Tibial nerve (tissue), 4 donors: ENCODE results near the gene NUP214. TPM values are rescaled to one million over a fixed set of nuclear protein-coding genes. Genes with fewer than 3 reads are reported as not detected.
A peak's percentile ranks its signal among the peaks of the same experiment; 100 is the strongest.
"Not testable (repeated sequence)": the region's sequence is repeated elsewhere in the genome, so short reads cannot be mapped to it uniquely, and the experiment has no call there.

Experiments
- DNase-seq, 2 donors: peaks; one replicate each; pipeline ENCODE4 v3.0.0-alpha.2; 2019; ENCODE audit warnings: low spot score in 2 of 2
- H3K27ac ChIP-seq, 4 donors: fragments of 200-600 bp; sonication (generic) in 3 of 4; one replicate each; pipeline ENCODE4 v1.5.1; 2017 to 2019; ENCODE audit warnings: mild to moderate bottlenecking in 1 of 4
- H3K27me3 ChIP-seq, 2 donors: fragments of 200-600 bp; sonication (generic) in 1 of 2; one replicate each; pipeline versions ENCODE4 v1.5.1 to v1.6.0; 2017 to 2019
- H3K36me3 ChIP-seq, 3 donors: fragments of 200-600 bp; sonication (generic); one replicate each; pipeline ENCODE4 v1.5.1; 2018 to 2019
- H3K4me1 ChIP-seq, 4 donors: fragments of 200-600 bp; sonication (generic) in 3 of 4; one replicate each; pipeline ENCODE4 v1.5.1; 2017 to 2019
- H3K4me3 ChIP-seq, 4 donors: fragments of 200-600 bp; sonication (generic) in 3 of 4; one replicate each; pipeline ENCODE4 v1.5.1; 2017 to 2019; ENCODE audit warnings: mild to moderate bottlenecking in 1 of 4, moderate library complexity in 1 of 4
- H3K9me3 ChIP-seq, 4 donors: fragments of 200-600 bp; sonication (generic) in 3 of 4; one replicate each; pipeline ENCODE4 v1.5.1; 2017 to 2019
- EP300 ChIP-seq, 2 donors: sonication (generic); formaldehyde crosslinking; IDR thresholded peaks; one replicate each; pipeline ENCODE4 v1.6.1; 2017; ENCODE audit warnings: antibody characterized with exemption in 2 of 2, mild to moderate bottlenecking in 1 of 2
- POLR2A ChIP-seq, 2 donors: fragments of 450-650 bp; IDR thresholded peaks; one replicate each; pipeline ENCODE4 v1.6.1; 2017; ENCODE audit warnings: antibody characterized with exemption in 2 of 2, mild to moderate bottlenecking in 2 of 2, moderate library complexity in 2 of 2
- WGBS, 2 donors: methylation state at CpG; one replicate each; pipeline ENCODE4 v1.1.5; 2018; 5-methylcytosine and 5-hydroxymethylcytosine counted together
- total RNA-seq, 4 donors: library from RNA; depleted of rRNA; stranded (reverse); fragments of >200 nt; gene quantifications; one replicate each; pipeline ENCODE4 v1.1.0, GENCODE V29; 2016
- TF ChIP-seq, protein P1 (sequence below), 5 experiments: fragments of 200-600 bp in 3 of 5; fragments of 450-650 bp in 2 of 5; sonication (generic) in 3 of 5; IDR thresholded peaks; one replicate each; pipeline ENCODE4 v1.5.1; 2016 to 2019; ENCODE audit warnings: antibody characterized with exemption in 5 of 5, mild to moderate bottlenecking in 3 of 5, moderate library complexity in 2 of 5

NUP214 gene
- total RNA-seq, 4 donors from 2014 or later = 39.8 to 94.2 (median 70.2) TPM

DNA sequence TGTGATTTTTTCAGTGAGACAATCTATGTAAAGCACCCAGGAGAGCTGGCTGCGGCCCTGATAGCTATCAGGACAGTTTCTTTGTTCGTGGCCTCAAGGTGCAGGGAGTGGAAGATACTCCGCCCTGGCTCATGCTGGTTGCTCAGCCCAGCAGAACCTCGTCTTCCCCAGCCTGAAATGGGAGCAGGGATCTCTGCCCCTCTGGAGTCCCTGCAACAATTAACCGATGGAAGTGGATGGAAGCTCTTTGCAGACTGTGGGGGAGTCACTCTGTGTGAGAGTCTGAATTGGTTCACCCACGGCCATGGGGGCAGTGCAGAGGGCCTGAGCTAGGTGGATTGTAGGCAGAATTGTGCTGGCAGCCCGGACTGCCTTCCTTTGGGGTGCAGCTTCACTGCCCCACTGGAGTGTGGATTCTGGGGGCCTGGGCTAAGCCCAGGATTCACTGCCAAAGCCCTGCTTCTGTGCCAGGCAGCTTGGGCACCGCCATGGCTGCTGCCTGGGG is 26.2 kb upstream of the NUP214 start:
- 75 to 82% methylated on average over 8 of the region's 8 CpGs for WGBS, 2 donors
- peak overlapping the region; percentile 56 to 93 (median 80) for H3K27ac ChIP-seq
- TF ChIP-seq EP300 (IDR thresholded peaks at IDR 0.05) (no peak), POLR2A (IDR thresholded peaks at IDR 0.05) (no peak)
- TF ChIP-seq, protein P1, sequence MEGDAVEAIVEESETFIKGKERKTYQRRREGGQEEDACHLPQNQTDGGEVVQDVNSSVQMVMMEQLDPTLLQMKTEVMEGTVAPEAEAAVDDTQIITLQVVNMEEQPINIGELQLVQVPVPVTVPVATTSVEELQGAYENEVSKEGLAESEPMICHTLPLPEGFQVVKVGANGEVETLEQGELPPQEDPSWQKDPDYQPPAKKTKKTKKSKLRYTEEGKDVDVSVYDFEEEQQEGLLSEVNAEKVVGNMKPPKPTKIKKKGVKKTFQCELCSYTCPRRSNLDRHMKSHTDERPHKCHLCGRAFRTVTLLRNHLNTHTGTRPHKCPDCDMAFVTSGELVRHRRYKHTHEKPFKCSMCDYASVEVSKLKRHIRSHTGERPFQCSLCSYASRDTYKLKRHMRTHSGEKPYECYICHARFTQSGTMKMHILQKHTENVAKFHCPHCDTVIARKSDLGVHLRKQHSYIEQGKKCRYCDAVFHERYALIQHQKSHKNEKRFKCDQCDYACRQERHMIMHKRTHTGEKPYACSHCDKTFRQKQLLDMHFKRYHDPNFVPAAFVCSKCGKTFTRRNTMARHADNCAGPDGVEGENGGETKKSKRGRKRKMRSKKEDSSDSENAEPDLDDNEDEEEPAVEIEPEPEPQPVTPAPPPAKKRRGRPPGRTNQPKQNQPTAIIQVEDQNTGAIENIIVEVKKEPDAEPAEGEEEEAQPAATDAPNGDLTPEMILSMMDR (IDR thresholded peaks at IDR 0.05) = no peak

GRCh38 chr9:131099845-131100244 is 25.5 kb upstream of the NUP214 start:
- H3K4me1 ChIP-seq = peaks cover 0 to 57% (median 4%) of the 10 kb centered on the region in 4 donors
- peaks cover 0 to 15% of the 10 kb centered on the region in 2 donors for H3K27me3 ChIP-seq
- not testable (repeated sequence) for H3K4me3 ChIP-seq, H3K9me3 ChIP-seq, DNase-seq, H3K36me3 ChIP-seq
- peak overlapping the region in 3 of 4 donors; percentile 48 to 93 (median 84) for H3K27ac ChIP-seq
- WGBS, 2 donors = 93 to 95% methylated on average over 8 of the region's 8 CpGs

More for the DNA sequence above, 26.2 kb upstream of the NUP214 start:
- H3K4me3 ChIP-seq = peak overlapping the region in 1 of 4 donors; percentile 65
- H3K4me1 ChIP-seq = peaks cover 0 to 57% (median 4%) of the 10 kb centered on the region in 4 donors
- H3K9me3 ChIP-seq = no peaks in the 10 kb centered on the region
- no peak for DNase-seq
- H3K27me3 ChIP-seq = peaks cover 0 to 22% of the 10 kb centered on the region in 2 donors
- H3K36me3 ChIP-seq = no peaks in the 10 kb centered on the region

DNA sequence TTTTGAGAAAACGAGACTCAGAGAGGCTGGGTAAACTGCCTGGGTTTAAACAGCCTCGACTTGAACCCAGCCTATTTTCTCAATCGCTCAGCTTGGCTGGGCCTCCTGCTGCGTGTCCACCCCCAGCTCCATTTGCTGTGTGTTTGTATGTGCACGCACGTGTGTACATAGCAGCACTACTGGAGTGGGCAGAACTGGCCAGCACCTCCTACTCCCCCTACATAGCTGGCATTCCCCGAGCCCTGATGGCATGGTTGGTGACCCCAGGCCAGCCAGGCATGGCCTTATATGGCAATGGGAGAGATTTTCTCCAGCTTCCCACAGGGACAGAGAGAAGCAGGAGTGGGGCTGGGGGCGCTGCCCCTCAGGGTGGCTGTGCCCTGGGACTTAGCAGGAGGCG is 24.9 kb upstream of the NUP214 start:
- no peak for TF ChIP-seq POLR2A (IDR thresholded peaks at IDR 0.05)
- TF ChIP-seq EP300 (IDR thresholded peaks at IDR 0.05) = peak in 1 of 2 donors; percentile 86
- peak overlapping the region in 3 of 4 donors; percentile 63 to 93 (median 84) for H3K27ac ChIP-seq
- no peaks in the 10 kb centered on the region for H3K9me3 ChIP-seq
- H3K4me3 ChIP-seq = no peak overlapping the region
- WGBS, 2 donors = 59 to 74% methylated on average over 8 to 9 of the region's 9 CpGs
- peaks cover 0 to 57% (median 4%) of the 10 kb centered on the region in 4 donors for H3K4me1 ChIP-seq
- peaks cover 0 to 9% of the 10 kb centered on the region in 2 donors for H3K27me3 ChIP-seq
- no peak for DNase-seq
- H3K36me3 ChIP-seq = no peaks in the 10 kb centered on the region

GRCh38 chr9:131101207-131101964 is 24.0 kb upstream of the NUP214 start:
- WGBS, 2 donors = 93 to 96% methylated on average over 10 to 11 of the region's 11 CpGs
- no peak overlapping the region for H3K4me3 ChIP-seq
- H3K27ac ChIP-seq = peak overlapping the region in 3 of 4 donors; percentile 63 to 93 (median 84)
- peaks cover 0 to 53% (median 4%) of the 10 kb centered on the region in 4 donors for H3K4me1 ChIP-seq
- no peaks in the 10 kb centered on the region for H3K9me3 ChIP-seq
- DNase-seq = no peak
- H3K36me3 ChIP-seq = no peaks in the 10 kb centered on the region
- TF ChIP-seq EP300 (IDR thresholded peaks at IDR 0.05) = no peak
- TF ChIP-seq, protein P1 (IDR thresholded peaks at IDR 0.05) = no peak
- TF ChIP-seq POLR2A (IDR thresholded peaks at IDR 0.05) = no peak
- H3K27me3 ChIP-seq = peaks cover 0 to 6% of the 10 kb centered on the region in 2 donors

DNA sequence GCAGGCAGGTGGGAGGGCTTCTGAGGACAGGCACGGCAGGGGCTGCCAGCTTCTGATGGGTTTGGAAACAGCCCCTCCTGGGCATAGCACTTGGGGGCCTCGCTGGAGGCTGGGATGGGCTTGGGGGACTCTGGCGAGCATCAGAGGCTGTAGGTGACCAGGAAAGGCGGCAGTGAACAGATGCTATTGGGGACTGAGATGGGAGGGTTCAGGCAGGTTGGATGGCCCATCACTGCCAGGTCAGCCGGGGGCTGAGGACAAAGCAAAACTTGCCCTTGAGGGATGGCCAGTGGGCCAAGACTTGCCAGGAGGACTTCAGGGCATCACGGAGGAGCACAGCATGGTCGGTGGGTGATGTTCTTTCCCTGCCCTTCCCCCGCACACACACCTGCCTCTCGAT is 22.4 kb upstream of the NUP214 start:
- H3K9me3 ChIP-seq = no peaks in the 10 kb centered on the region
- H3K27me3 ChIP-seq = peaks cover 0 to 4% of the 10 kb centered on the region in 2 donors
- peak overlapping the region in 2 of 4 donors; percentile 84 to 93 for H3K27ac ChIP-seq
- H3K36me3 ChIP-seq = no peaks in the 10 kb centered on the region
- H3K4me1 ChIP-seq = peaks cover 0 to 50% (median 3%) of the 10 kb centered on the region in 4 donors
- TF ChIP-seq EP300 (IDR thresholded peaks at IDR 0.05) (no peak), POLR2A (IDR thresholded peaks at IDR 0.05) (no peak)
- TF ChIP-seq, protein P1 (IDR thresholded peaks at IDR 0.05) = no peak
- WGBS, 2 donors = 79 to 87% methylated on average over 9 of the region's 9 CpGs
- no peak for DNase-seq
- H3K4me3 ChIP-seq = no peak overlapping the region

- 89 to 97% methylated on average over 3 of the region's 3 CpGs for WGBS, 2 donors
- Histone ChIP-seq H3K4me3 (no peak overlapping the region), H3K27ac (peak overlapping the region in 2 of 4 donors; percentile 84 to 93), H3K36me3 (no peaks in the 10 kb centered on the region), H3K9me3 (no peaks in the 10 kb centered on the region), H3K27me3 (no peaks in the 10 kb centered on the region), H3K4me1 (peaks cover 0 to 49% (median 6%) of the 10 kb centered on the region in 4 donors)
- TF ChIP-seq POLR2A (IDR thresholded peaks at IDR 0.05) (no peak), EP300 (IDR thresholded peaks at IDR 0.05) (no peak)
- TF ChIP-seq, protein P1 (IDR thresholded peaks at IDR 0.05) = no peak
- DNase-seq = no peak
These were observed 21.9 kb upstream of the NUP214 start for GRCh38 chr9:131103535-131103934.
